Kidney (tissue), 14 donors: ENCODE measurements around the gene CGNL1. TPM values are rescaled to one million over a fixed set of nuclear protein-coding genes. Genes with fewer than 3 reads are reported as not detected.
A peak's percentile ranks its signal among the peaks of the same experiment; 100 is the strongest.

Experiments
- DNase-seq, 5 donors: peaks; one replicate each; pipeline ENCODE4 v3.0.0-alpha.2; 2013 to 2020
- FAIRE-seq: peaks from 2 replicates; lab custom pipeline; 2012; peaks lifted over from hg19 to GRCh38; lab: Jason Lieb, UNC
- H3K27ac ChIP-seq, 2 donors: one replicate each; pipeline ENCODE4 v1.7.0; 2013; ENCODE audit warnings: low read depth in 2 of 2, low read length in 2 of 2, inconsistent platforms in 1 of 2
- H3K27me3 ChIP-seq: one replicate; pipeline ENCODE4 v1.7.1; 2013; ENCODE audit warnings: low read length, inconsistent platforms; ENCODE audit not compliant: control insufficient read depth, insufficient read depth
- H3K36me3 ChIP-seq, 3 donors: one replicate each; pipeline versions ENCODE4 v1.7.0 to v1.7.1; 2013; ENCODE audit warnings: low read length in 3 of 3, control low read depth in 1 of 3, inconsistent platforms in 1 of 3; ENCODE audit not compliant: insufficient read depth in 3 of 3, control insufficient read depth in 2 of 3
- H3K4me1 ChIP-seq, 3 donors: one replicate each; pipeline versions ENCODE4 v1.7.0 to v1.7.1; 2013; ENCODE audit warnings: low read length in 3 of 3, inconsistent platforms in 1 of 3, low read depth in 1 of 3; ENCODE audit not compliant: control insufficient read depth in 2 of 3, insufficient read depth in 2 of 3
- H3K4me3 ChIP-seq, 3 donors: one replicate each; pipeline versions ENCODE4 v1.7.0 to v1.8.1; 2013; ENCODE audit warnings: low read length in 3 of 3, control low read depth in 1 of 3, inconsistent platforms in 1 of 3
- H3K9ac ChIP-seq, 3 donors: one replicate each; pipeline versions ENCODE4 v1.7.0 to v1.7.1; 2013; ENCODE audit warnings: low read length in 3 of 3, control low read depth in 1 of 3, inconsistent platforms in 1 of 3
- H3K9me3 ChIP-seq, 3 donors: one replicate each; pipeline versions ENCODE4 v1.7.0 to v1.7.1; 2013; ENCODE audit warnings: low read length in 3 of 3, control low read depth in 1 of 3, inconsistent platforms in 1 of 3; ENCODE audit not compliant: control insufficient read depth in 2 of 3, insufficient read depth in 1 of 3
- intact Hi-C: fragments of 100-400 bp; cut with DNase I; formaldehyde crosslinking; loops from one replicate; pipeline ENCODE4 v1.11.1; 2022
- polyA plus RNA-seq: library from polyadenylated mRNA; stranded (reverse); fragments of 350-450 nt; fragmentation: Illumina TruSeq; extraction: RNeasy Lipid Tissue Mini Kit (QIAGEN cat#74804); gene quantifications from one replicate; pipeline ENCODE4 v1.2.3, GENCODE V29; 2014; ENCODE audit warnings: low read depth, low replicate concordance; ENCODE audit not compliant: insufficient read depth
- total RNA-seq: library from RNA; stranded (reverse); fragmentation: NEBNext Ultra II Directional; extraction: Animal tissue kit (Norgen Biotek cat#: 25700); gene quantifications from one replicate; pipeline ENCODE4 v1.2.1, GENCODE V29; 2021
- TF ChIP-seq, protein P1 (sequence below): IDR thresholded peaks from 3 replicates; pipeline ENCODE4 v1.5.1; 2012; ENCODE audit warnings: mild to moderate bottlenecking, moderate library complexity, borderline replicate concordance; ENCODE audit not compliant: insufficient read depth; ENCODE audit errors: extremely low read depth
- donor health status: control.
- donor health status: control.
- donor health status: control.
- donor health status: control.
- donor health status: control.
- donor health status: DM: yes; HTN: yes; CAD: no.
- donor health status: Normal renal cell carcinoma (clear cell type).

CGNL1 gene
- total and polyA plus RNA-seq, 2 donors from 2014 or later = 62.0 to 81.5 TPM

GRCh38 chr15:57548835-57549234 is 172.5 kb downstream of the CGNL1 start:
- H3K27ac ChIP-seq = peak overlapping the region; percentile 90 to 95
- DNase-seq = no peak
- peaks cover 0 to 45% (median 43%) of the 10 kb centered on the region in 3 donors for H3K4me1 ChIP-seq
- intact Hi-C loops = no loop called here
- no peaks in the 10 kb centered on the region for H3K27me3 ChIP-seq
- H3K4me3 ChIP-seq = no peak overlapping the region
- peaks cover 2 to 65% (median 40%) of the 10 kb centered on the region in 3 donors for H3K36me3 ChIP-seq
- peak overlapping the region in 1 of 3 donors; percentile 52 for H3K9ac ChIP-seq
- H3K9me3 ChIP-seq = no peaks in the 10 kb centered on the region
- TF ChIP-seq, protein P1, sequence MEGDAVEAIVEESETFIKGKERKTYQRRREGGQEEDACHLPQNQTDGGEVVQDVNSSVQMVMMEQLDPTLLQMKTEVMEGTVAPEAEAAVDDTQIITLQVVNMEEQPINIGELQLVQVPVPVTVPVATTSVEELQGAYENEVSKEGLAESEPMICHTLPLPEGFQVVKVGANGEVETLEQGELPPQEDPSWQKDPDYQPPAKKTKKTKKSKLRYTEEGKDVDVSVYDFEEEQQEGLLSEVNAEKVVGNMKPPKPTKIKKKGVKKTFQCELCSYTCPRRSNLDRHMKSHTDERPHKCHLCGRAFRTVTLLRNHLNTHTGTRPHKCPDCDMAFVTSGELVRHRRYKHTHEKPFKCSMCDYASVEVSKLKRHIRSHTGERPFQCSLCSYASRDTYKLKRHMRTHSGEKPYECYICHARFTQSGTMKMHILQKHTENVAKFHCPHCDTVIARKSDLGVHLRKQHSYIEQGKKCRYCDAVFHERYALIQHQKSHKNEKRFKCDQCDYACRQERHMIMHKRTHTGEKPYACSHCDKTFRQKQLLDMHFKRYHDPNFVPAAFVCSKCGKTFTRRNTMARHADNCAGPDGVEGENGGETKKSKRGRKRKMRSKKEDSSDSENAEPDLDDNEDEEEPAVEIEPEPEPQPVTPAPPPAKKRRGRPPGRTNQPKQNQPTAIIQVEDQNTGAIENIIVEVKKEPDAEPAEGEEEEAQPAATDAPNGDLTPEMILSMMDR = no peak
- FAIRE-seq = no peak

- H3K27ac ChIP-seq = peak overlapping the region; percentile 90 to 95
- H3K9me3 ChIP-seq = no peaks in the 10 kb centered on the region
- no peak for FAIRE-seq
- H3K4me3 ChIP-seq = no peak overlapping the region
- no peak for DNase-seq
- TF ChIP-seq, protein P1 = no peak
- peak overlapping the region in 1 of 3 donors; percentile 52 for H3K9ac ChIP-seq
- H3K36me3 ChIP-seq = peaks cover 2 to 54% (median 32%) of the 10 kb centered on the region in 3 donors
- H3K4me1 ChIP-seq = peaks cover 0 to 55% (median 52%) of the 10 kb centered on the region in 3 donors
- intact Hi-C loops = no loop called here
- no peaks in the 10 kb centered on the region for H3K27me3 ChIP-seq
Measured at GRCh38 chr15:57549935-57550334, 173.6 kb downstream of the CGNL1 start.

- FAIRE-seq (peak; percentile 64), DNase-seq (peak in 2 of 5 donors; percentile 56 to 91)
- Histone ChIP-seq H3K4me3 (no peak overlapping the region), H3K9me3 (no peaks in the 10 kb centered on the region), H3K4me1 (peaks cover 4 to 59% (median 59%) of the 10 kb centered on the region in 3 donors), H3K27me3 (no peaks in the 10 kb centered on the region), H3K9ac (peak overlapping the region in 1 of 3 donors; percentile 69), H3K36me3 (peaks cover 2 to 47% (median 25%) of the 10 kb centered on the region in 3 donors), H3K27ac (peak overlapping the region; percentile 90 to 95)
- intact Hi-C loops = no loop called here
- TF ChIP-seq, protein P1 = no peak
Measured at GRCh38 chr15:57550640-57551039, 174.3 kb downstream of the CGNL1 start.
